HCT116 (cell line): ENCODE results near the gene GPAT2. TPM values are rescaled to one million over a fixed set of nuclear protein-coding genes. Genes with fewer than 3 reads are reported as not detected.
"Not testable (repeated sequence)": the region's sequence is repeated elsewhere in the genome, so short reads cannot be mapped to it uniquely, and the experiment has no call there.

Source experiments
- ATAC-seq: fragments of 200-7000 bp; cut with Tn5 transposase; 2 replicates; pipeline ENCODE4 v1.9.1; 2020; ENCODE audit warnings: mild to moderate bottlenecking, moderate library complexity
- BruUV-seq: library from RNA; stranded (reverse); fragments of 400-500 nt; replicated peaks from 2 replicates; lab custom pipeline; 2021; lab: Mats Ljungman, UMichigan
- CTCF ChIA-PET: fragments of 300-600 bp; sonication (Branson Sonifier 250); formaldehyde crosslinking; loops from one replicate; lab custom pipeline; 2021; ENCODE audit warnings: antibody characterized with exemption; lab: Charles Lee
- POLR2A ChIA-PET: fragments of 300-600, 350-600 bp; sonication (Branson Sonifier 250); formaldehyde crosslinking; loops from one replicate; lab custom pipeline; 2021; ENCODE audit warnings: antibody characterized with exemption; lab: Charles Lee
- RAD21 ChIA-PET, 2 experiments: fragments of 300-600 bp; sonication (Branson Sonifier 250); formaldehyde crosslinking; loops; one replicate each; lab custom pipeline; 2023; ENCODE audit warnings: low total read pairs in 2 of 2; ENCODE audit not compliant: uncharacterized antibody in 2 of 2, unreplicated experiment in 2 of 2, low non-redundant PET in 1 of 2; lab: Charles Lee
- DNase-seq: peaks from one replicate; pipeline ENCODE4 v3.0.0-alpha.2; 2010; ENCODE audit warnings: low read depth, low spot score
- H2AFZ ChIP-seq: fragments of 200-600 bp; shearing (Covaris generic), sonication (generic); 2 replicates; pipeline ENCODE4 v1.6.1; 2017; ENCODE audit warnings: low read depth, mixed run types, mixed read lengths, antibody characterized with exemption, low read length; ENCODE audit not compliant: poor library complexity, severe bottlenecking
- H3K27ac ChIP-seq: 2 replicates; pipeline ENCODE4 v1.5.1; 2012; ENCODE audit warnings: low read depth, low read length
- H3K27me3 ChIP-seq: fragments of 200-600 bp; sonication (generic); 2 replicates; pipeline ENCODE4 v1.6.1; 2016; ENCODE audit warnings: mixed run types, low read length, mixed read lengths; ENCODE audit not compliant: insufficient read depth
- H3K36me3 ChIP-seq, 2 experiments: fragments of 200-500 bp in 1 of 2; fragments of 200-600 bp in 1 of 2; sonication (Bioruptor generic) in 1 of 2; sonication (generic) in 1 of 2; 2 replicates each; pipeline versions ENCODE4 v1.5.1 to v1.6.1; 2014 to 2016; ENCODE audit warnings: low read length in 2 of 2, inconsistent platforms in 1 of 2, mixed read lengths in 1 of 2, mixed run types in 1 of 2; ENCODE audit not compliant: insufficient read depth in 2 of 2, control insufficient read depth in 1 of 2
- H3K4me1 ChIP-seq, 2 experiments: fragments of 200-600 bp in 1 of 2; sonication (generic) in 1 of 2; 2 replicates each; pipeline versions ENCODE4 v1.5.1 to v1.6.1; 2012 to 2017; ENCODE audit warnings: low read length in 2 of 2, inconsistent platforms in 1 of 2, mild to moderate bottlenecking in 1 of 2, mixed read lengths in 1 of 2, mixed run types in 1 of 2, moderate library complexity in 1 of 2; ENCODE audit not compliant: insufficient read depth in 2 of 2, control insufficient read depth in 1 of 2
- H3K4me2 ChIP-seq: fragments of 200-600 bp; sonication (generic); 2 replicates; pipeline ENCODE4 v1.6.1; 2017; ENCODE audit warnings: mixed run types, low read length, mixed read lengths
- H3K4me3 ChIP-seq, 2 experiments: fragments of 200-600 bp in 1 of 2; sonication (generic) in 1 of 2; replicated peaks in 1 of 2; 2 replicates each; pipeline ENCODE4 v1.5.1; 2011 to 2016; ENCODE audit warnings: low read length in 2 of 2, control low read depth in 1 of 2, low read depth in 1 of 2, mild to moderate bottlenecking in 1 of 2, mixed read lengths in 1 of 2, mixed run types in 1 of 2
- H3K79me2 ChIP-seq: fragments of 200-600 bp; sonication (generic); 2 replicates; pipeline ENCODE4 v1.6.1; 2017; ENCODE audit warnings: mild to moderate bottlenecking, mixed run types, low read length, moderate library complexity, mixed read lengths; ENCODE audit not compliant: insufficient read depth
- H3K9ac ChIP-seq: fragments of 200-600 bp; sonication (generic); 2 replicates; pipeline ENCODE4 v1.6.1; 2016; ENCODE audit warnings: low read length, mixed read lengths
- H3K9me2 ChIP-seq: fragments of 200-600 bp; sonication (generic), shearing (Covaris generic); 2 replicates; pipeline ENCODE4 v1.6.1; 2017; ENCODE audit warnings: mixed run types, mild to moderate bottlenecking, moderate library complexity; ENCODE audit not compliant: insufficient read depth
- H3K9me3 ChIP-seq, 2 experiments: fragments of 200-500 bp in 1 of 2; fragments of 200-600 bp in 1 of 2; sonication (Bioruptor generic) in 1 of 2; sonication (generic) in 1 of 2; 2 replicates each; pipeline ENCODE4 v1.6.1; 2014 to 2017; ENCODE audit warnings: low read length in 2 of 2, mixed read lengths in 2 of 2, inconsistent platforms in 1 of 2, low read depth in 1 of 2, mild to moderate bottlenecking in 1 of 2, mixed run types in 1 of 2, moderate library complexity in 1 of 2; ENCODE audit not compliant: control insufficient read depth in 1 of 2, insufficient read depth in 1 of 2
- H4K20me1 ChIP-seq: fragments of 200-600 bp; sonication (generic), shearing (Covaris generic); 2 replicates; pipeline ENCODE4 v1.6.1; 2017; ENCODE audit warnings: mixed run types, mild to moderate bottlenecking, moderate library complexity; ENCODE audit not compliant: insufficient read depth
- MAX ChIP-seq: IDR thresholded peaks from 2 replicates; pipeline ENCODE4 v1.6.1; 2012
- POLR2AphosphoS5 ChIP-seq: IDR thresholded peaks from 2 replicates; pipeline ENCODE4 v1.6.1; 2011; ENCODE audit warnings: mild to moderate bottlenecking, low read depth, low read length, moderate library complexity
- ZFX ChIP-seq: fragments of 450-650 bp; IDR thresholded peaks from 2 replicates; pipeline ENCODE4 v1.6.1; 2017
- intact Hi-C: fragments of 100-400 bp; cut with micrococcal nuclease; formaldehyde crosslinking; loops from 2 replicates; pipeline ENCODE4 v1.10.0; 2022
- total RNA-seq: library from RNA; stranded (reverse); gene quantifications from one replicate; pipeline ENCODE4 v1.2.1, GENCODE V29; 2021; ENCODE audit not compliant: unreplicated experiment

The GPAT2 gene
- total RNA-seq, 1 experiment from 2014 or later: 54.2 TPM

DNA sequence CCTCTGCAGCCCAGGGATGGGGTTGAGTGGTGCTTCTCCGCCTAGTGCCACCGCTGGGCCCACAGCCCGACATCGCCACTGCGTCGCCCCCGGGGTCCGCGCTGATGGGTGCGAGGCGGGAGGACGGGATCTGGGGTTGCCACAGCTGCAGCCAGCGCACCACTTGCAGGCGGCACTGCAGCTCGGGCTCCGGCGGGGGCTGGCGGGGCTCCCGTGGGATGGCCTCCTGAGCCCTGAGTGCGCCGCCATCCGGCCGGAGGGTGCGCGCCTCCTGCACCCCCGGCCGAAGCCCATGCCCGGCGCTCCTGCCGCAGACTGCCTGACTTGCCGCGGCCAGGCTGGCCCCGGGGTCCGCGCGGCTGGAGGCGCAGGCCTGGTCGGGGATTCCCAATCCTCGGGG lies 42.6 kb downstream of the GPAT2 start:
- CTCF ChIA-PET: interaction anchor here (0.8 to 2.1 kb wide), 23 partner anchors 9 to 1120 kb away, joined by 3 to 30 read pairs (median 5); partner anchors contain the start of genes ADRA2B, ASTL, CIAO1 and NCAPH

GRCh38 chr2:95991351-95992094 lies 43.2 kb downstream of the GPAT2 start, which contains the start of gene ANKRD36C:
Gene ANKRD36C (minus strand): TSS chr2:95991824. CDS start chr2:95991708, 116 bp downstream.
- H3K27me3 ChIP-seq, H3K9me2 ChIP-seq, BruUV-seq, DNase-seq, H4K20me1 ChIP-seq, H3K36me3 ChIP-seq, H3K4me1 ChIP-seq, POLR2A ChIA-PET, H3K9me3 ChIP-seq, H3K79me2 ChIP-seq: not testable (repeated sequence)
- Histone ChIP-seq H3K4me3 (peak within 1 kb of the TSS; percentile 58 to 63), H3K4me2 (peak within 1 kb of the TSS; percentile 95), H3K9ac (peak within 1 kb of the TSS; percentile 68), H2AFZ (peak within 1 kb of the TSS; percentile 56), H3K27ac (peak within 1 kb of the TSS; percentile 69)
- CTCF ChIA-PET: interaction anchor here (1.1 to 2.1 kb wide), 7 partner anchors 10 to 518 kb away, joined by 3 to 30 read pairs (median 8); partner anchors contain the start of genes ASTL and NCAPH
- peak; percentile 20; the same call in 1 of the 2 replicates for TF ChIP-seq POLR2AphosphoS5
- peak; percentile 31; the same call in 1 of the 2 replicates for TF ChIP-seq ZFX
- peak; percentile 92 for ATAC-seq
- intact Hi-C loops: loop anchor here (2.0 kb wide), 3 partner anchors 125 to 275 kb away; partner anchors contain the start of genes ADRA2B and CIAO1
- RAD21 ChIA-PET: interaction anchor here in 1 of 2 experiments (1.4 kb wide), 1 partner anchor 183 kb away, joined by 4 read pairs; no protein-coding TSS in a partner anchor

More for the DNA sequence above, 42.6 kb downstream of the GPAT2 start:
- peak; percentile 19; the same call in 1 of the 2 replicates for TF ChIP-seq MAX
- TF ChIP-seq, all 23 proteins: peak for 1; not testable (repeated sequence) for 22
- H3K36me3 ChIP-seq, H3K4me1 ChIP-seq, H3K79me2 ChIP-seq, H3K9me3 ChIP-seq, H4K20me1 ChIP-seq, DNase-seq, H2AFZ ChIP-seq, H3K27me3 ChIP-seq, H3K9me2 ChIP-seq, BruUV-seq: not testable (repeated sequence)
- Histone ChIP-seq H3K9ac (peak overlapping the region; percentile 64), H3K4me2 (peak overlapping the region; percentile 95), H3K4me3 (peak overlapping the region; percentile 45 to 57), H3K27ac (peak overlapping the region; percentile 68)
- ChIA-PET POLR2A (interaction anchor here (1.0 kb wide), 1 partner anchor 216 kb away, joined by 3 read pairs; no protein-coding TSS in a partner anchor), RAD21 (interaction anchor here (1.3 to 1.4 kb wide), 2 partner anchors 182 to 183 kb away, joined by 4 to 5 read pairs; no protein-coding TSS in a partner anchor)
- ATAC-seq: peak; percentile 69
- intact Hi-C loops: loop anchor here (2.0 kb wide), 3 partner anchors 125 to 275 kb away; partner anchors contain the start of genes ADRA2B and CIAO1

DNA sequence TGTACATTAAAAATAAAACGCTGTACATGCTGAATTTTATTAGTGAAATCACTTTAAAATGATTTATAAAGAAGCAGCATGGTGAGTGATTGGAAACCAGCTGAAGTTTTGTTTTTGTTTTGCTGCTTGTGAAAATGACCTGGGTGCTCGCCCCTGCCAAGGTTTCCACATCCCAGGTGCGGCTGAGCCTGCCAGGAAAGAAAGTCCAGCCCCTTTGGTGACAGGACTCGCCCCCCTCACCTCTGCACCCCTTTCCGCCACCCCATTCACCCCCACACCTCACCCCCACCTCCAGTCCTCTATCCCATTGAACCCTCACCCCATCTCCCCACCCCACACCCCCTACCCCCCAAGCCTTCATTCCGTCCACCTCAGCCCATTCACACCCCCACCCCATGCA lies 43.8 kb downstream of the GPAT2 start:
- H3K27ac ChIP-seq, H3K9me2 ChIP-seq, H3K9ac ChIP-seq, H3K79me2 ChIP-seq, BruUV-seq, intact Hi-C loops, H2AFZ ChIP-seq, RAD21 ChIA-PET, H3K36me3 ChIP-seq, H4K20me1 ChIP-seq, DNase-seq, H3K9me3 ChIP-seq, H3K27me3 ChIP-seq, ATAC-seq, CTCF ChIA-PET, POLR2A ChIA-PET, H3K4me1 ChIP-seq: not testable (repeated sequence)
- Histone ChIP-seq H3K4me2 (peak overlapping the region; percentile 51), H3K4me3 (peak overlapping the region; percentile 38 to 39; a peak in 3 of 4 replicates)
